A673 (cell line): ENCODE data around the gene SAXO1. TPM values are rescaled to one million over a fixed set of nuclear protein-coding genes. Genes with fewer than 3 reads are reported as not detected.

Experiments used
- BruUV-seq: library from RNA; stranded (reverse); fragments of 400-500 nt; replicated peaks from 2 replicates; lab custom pipeline; 2021; lab: Mats Ljungman, UMichigan
- CTCF ChIA-PET: fragments of 300-600 bp; sonication (Branson Sonifier 250); formaldehyde crosslinking; loops from one replicate; lab custom pipeline; 2022; ENCODE audit warnings: antibody characterized with exemption; lab: Charles Lee
- POLR2A ChIA-PET: fragments of 300-600 bp; sonication (Branson Sonifier 250); formaldehyde crosslinking; loops from one replicate; lab custom pipeline; 2022; ENCODE audit warnings: antibody characterized with exemption; ENCODE audit not compliant: low non-redundant PET; lab: Charles Lee
- DNase-seq: peaks from one replicate; pipeline ENCODE4 v3.0.0-alpha.2; 2015; ENCODE audit warnings: low spot score
- H3K27ac ChIP-seq: fragments of 200-600 bp; sonication (generic); 2 replicates; pipeline ENCODE4 v1.5.1; 2016; ENCODE audit warnings: mixed run types, low read depth, mild to moderate bottlenecking, mixed read lengths, antibody characterized with exemption, low read length; ENCODE audit not compliant: poor library complexity, severe bottlenecking
- H3K27me3 ChIP-seq: fragments of 200-600 bp; sonication (generic); replicated peaks from 2 replicates; pipeline ENCODE4 v1.6.1; 2017; ENCODE audit warnings: mixed run types, low read depth, mild to moderate bottlenecking, mixed read lengths, antibody characterized with exemption, low read length; ENCODE audit not compliant: insufficient read depth, poor library complexity
- H3K36me3 ChIP-seq: fragments of 200-600 bp; sonication (generic); 2 replicates; pipeline ENCODE4 v1.6.1; 2016; ENCODE audit warnings: mixed run types, mild to moderate bottlenecking, mixed read lengths, antibody characterized with exemption, low read length; ENCODE audit not compliant: insufficient read depth, poor library complexity, severe bottlenecking
- H3K4me1 ChIP-seq: fragments of 200-600 bp; sonication (generic); 2 replicates; pipeline ENCODE4 v1.6.1; 2017; ENCODE audit warnings: mixed run types, mild to moderate bottlenecking, mixed read lengths, antibody characterized with exemption, low read length; ENCODE audit not compliant: insufficient read depth, poor library complexity, severe bottlenecking
- H3K4me3 ChIP-seq: fragments of 200-600 bp; sonication (generic); 2 replicates; pipeline ENCODE4 v1.5.1; 2016; ENCODE audit warnings: low read depth, mixed run types, mild to moderate bottlenecking, mixed read lengths, low read length; ENCODE audit not compliant: poor library complexity, severe bottlenecking
- H3K9me3 ChIP-seq: fragments of 200-600 bp; sonication (generic); 2 replicates; pipeline ENCODE4 v1.6.1; 2016; ENCODE audit warnings: mixed run types, low read depth, mild to moderate bottlenecking, mixed read lengths, antibody characterized with exemption, low read length; ENCODE audit not compliant: poor library complexity, severe bottlenecking
- EZH2 ChIP-seq: fragments of 200-600 bp; sonication (generic); IDR thresholded peaks from 2 replicates; pipeline ENCODE4 v1.6.1; 2017; ENCODE audit warnings: borderline replicate concordance, low read depth, mild to moderate bottlenecking, mixed read lengths, antibody characterized with exemption, low read length; ENCODE audit not compliant: poor library complexity, severe bottlenecking
- intact Hi-C: fragments of 100-400 bp; cut with micrococcal nuclease; formaldehyde crosslinking; loops from one replicate; pipeline ENCODE4 v1.10.0; 2022; ENCODE audit not compliant: unreplicated experiment
- total RNA-seq: library from RNA; stranded (reverse); gene quantifications from 2 replicates; pipeline ENCODE4 v1.2.3, GENCODE V29; 2021
- TF ChIP-seq, protein P1 (sequence below): fragments of 300-800, 200-600 bp; sonication (generic); conservative IDR thresholded peaks from 2 replicates; pipeline ENCODE4 v1.5.1; 2017; ENCODE audit warnings: low read depth, mild to moderate bottlenecking, antibody characterized with exemption, low read length, moderate library complexity, mixed read lengths

SAXO1 gene
- total RNA-seq, 1 experiment from 2014 or later: not detected

GRCh38 chr9:18896004-18896403 lies 137.0 kb downstream of the SAXO1 start:
- H3K4me3 ChIP-seq: no peak overlapping the region
- BruUV-seq: no TSS peak
- POLR2A ChIA-PET: no interaction called here
- DNase-seq: no peak
- no peaks in the 10 kb centered on the region for H3K9me3 ChIP-seq
- no peaks in the 10 kb centered on the region for H3K27me3 ChIP-seq
- H3K27ac ChIP-seq: no peak overlapping the region
- no peaks in the 10 kb centered on the region for H3K36me3 ChIP-seq
- intact Hi-C loops: no loop called here
- CTCF ChIA-PET: no interaction called here
- TF ChIP-seq, protein P1, sequence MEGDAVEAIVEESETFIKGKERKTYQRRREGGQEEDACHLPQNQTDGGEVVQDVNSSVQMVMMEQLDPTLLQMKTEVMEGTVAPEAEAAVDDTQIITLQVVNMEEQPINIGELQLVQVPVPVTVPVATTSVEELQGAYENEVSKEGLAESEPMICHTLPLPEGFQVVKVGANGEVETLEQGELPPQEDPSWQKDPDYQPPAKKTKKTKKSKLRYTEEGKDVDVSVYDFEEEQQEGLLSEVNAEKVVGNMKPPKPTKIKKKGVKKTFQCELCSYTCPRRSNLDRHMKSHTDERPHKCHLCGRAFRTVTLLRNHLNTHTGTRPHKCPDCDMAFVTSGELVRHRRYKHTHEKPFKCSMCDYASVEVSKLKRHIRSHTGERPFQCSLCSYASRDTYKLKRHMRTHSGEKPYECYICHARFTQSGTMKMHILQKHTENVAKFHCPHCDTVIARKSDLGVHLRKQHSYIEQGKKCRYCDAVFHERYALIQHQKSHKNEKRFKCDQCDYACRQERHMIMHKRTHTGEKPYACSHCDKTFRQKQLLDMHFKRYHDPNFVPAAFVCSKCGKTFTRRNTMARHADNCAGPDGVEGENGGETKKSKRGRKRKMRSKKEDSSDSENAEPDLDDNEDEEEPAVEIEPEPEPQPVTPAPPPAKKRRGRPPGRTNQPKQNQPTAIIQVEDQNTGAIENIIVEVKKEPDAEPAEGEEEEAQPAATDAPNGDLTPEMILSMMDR: no peak
- no peak for TF ChIP-seq EZH2
- H3K4me1 ChIP-seq: no peaks in the 10 kb centered on the region

- intact Hi-C loops: no loop called here
- no peak overlapping the region for H3K4me3 ChIP-seq
- H3K4me1 ChIP-seq: no peaks in the 10 kb centered on the region
- no peaks in the 10 kb centered on the region for H3K9me3 ChIP-seq
- POLR2A ChIA-PET: no interaction called here
- H3K27me3 ChIP-seq: no peaks in the 10 kb centered on the region
- no TSS peak for BruUV-seq
- no peak for TF ChIP-seq EZH2
- TF ChIP-seq, protein P1: no peak
- H3K36me3 ChIP-seq: no peaks in the 10 kb centered on the region
- CTCF ChIA-PET: no interaction called here
- DNase-seq: no peak
- H3K27ac ChIP-seq: no peak overlapping the region
Observed at GRCh38 chr9:18893491-18893890, 139.5 kb downstream of the SAXO1 start.

GRCh38 chr9:18893046-18893445 lies 140.0 kb downstream of the SAXO1 start:
- intact Hi-C loops: no loop called here
- POLR2A ChIA-PET: no interaction called here
- Histone ChIP-seq H3K36me3 (no peaks in the 10 kb centered on the region), H3K27ac (no peak overlapping the region), H3K27me3 (no peaks in the 10 kb centered on the region), H3K4me1 (no peaks in the 10 kb centered on the region), H3K9me3 (no peaks in the 10 kb centered on the region), H3K4me3 (no peak overlapping the region)
- DNase-seq: no peak
- TF ChIP-seq EZH2: no peak
- TF ChIP-seq, protein P1: no peak
- BruUV-seq: no TSS peak
- CTCF ChIA-PET: no interaction called here
